Activated gamma-delta T cell (primary cell): ENCODE data around the gene PTPRN2.
"Not testable (repeated sequence)": the region's sequence is repeated elsewhere in the genome, so short reads cannot be mapped to it uniquely, and the experiment has no call there.

ENCODE experiments used
- DNase-seq: peaks from one replicate; lab custom pipeline; 2025; lab: John Stamatoyannopoulos, UW
- total RNA-seq, 2 donors: gene quantifications; one replicate each; lab custom pipeline; 2026; lab: John Stamatoyannopoulos, UW

The PTPRN2 gene
- 0.67 to 2.0 reads per million in 2 donors for total RNA-seq

- DNase-seq: peak; percentile 44
These were observed at the start of gene PTPRN2 for GRCh38 chr7:158587162-158588084. PTPRN2 (minus strand) TSS chr7:158587823.

- no peak for DNase-seq
These were observed 45.7 kb upstream of the PTPRN2 start for GRCh38 chr7:158633055-158633956.

GRCh38 chr7:158631574-158632195, 44.1 kb upstream of the PTPRN2 start:
- DNase-seq: no peak

- DNase-seq: not testable (repeated sequence)
These were observed 38.7 kb upstream of the PTPRN2 start for GRCh38 chr7:158626289-158626688.

- DNase-seq: no peak
These were observed 35.6 kb upstream of the PTPRN2 start for GRCh38 chr7:158623241-158623640.

GRCh38 chr7:158620839-158621441, 33.3 kb upstream of the PTPRN2 start:
- DNase-seq: no peak

- DNase-seq: no peak
These were observed 32.8 kb upstream of the PTPRN2 start for GRCh38 chr7:158620418-158620817.

GRCh38 chr7:158618745-158619140, 31.1 kb upstream of the PTPRN2 start:
- no peak for DNase-seq

- DNase-seq: no peak
These were observed 30.1 kb upstream of the PTPRN2 start for GRCh38 chr7:158617737-158618128.

- DNase-seq: no peak
These were observed 28.4 kb upstream of the PTPRN2 start for GRCh38 chr7:158616050-158616449.

- DNase-seq: no peak
These were observed 27.1 kb upstream of the PTPRN2 start for GRCh38 chr7:158614700-158615099.

- DNase-seq: no peak
These were observed 25.9 kb upstream of the PTPRN2 start for GRCh38 chr7:158613481-158613880.

GRCh38 chr7:158612546-158612945, 24.9 kb upstream of the PTPRN2 start:
- no peak for DNase-seq

- DNase-seq: no peak
These were observed 23.9 kb upstream of the PTPRN2 start for GRCh38 chr7:158611541-158611940.

GRCh38 chr7:158609313-158609974, 21.8 kb upstream of the PTPRN2 start:
- no peak for DNase-seq

- DNase-seq: no peak
These were observed 19.9 kb upstream of the PTPRN2 start for GRCh38 chr7:158607563-158607962.

- DNase-seq: no peak
These were observed 19.2 kb upstream of the PTPRN2 start for GRCh38 chr7:158606671-158607424.

- no peak for DNase-seq
These were observed 18.5 kb upstream of the PTPRN2 start for GRCh38 chr7:158606129-158606528.

GRCh38 chr7:158603773-158604755, 16.4 kb upstream of the PTPRN2 start:
- no peak for DNase-seq
